ENCODE data around the gene TTF1.

TTF1 gene

GRCh38 chr9:132447902-132448301 is 41.3 kb upstream of the TTF1 start:
- H3K14ac ChIP-seq (ENCODE audit: low read length in 2 of 2): no peak overlapping the region
- H2BK5ac ChIP-seq (ENCODE audit: low read depth, low read length, poor library complexity, severe bottlenecking): no peak overlapping the region
- H3K27me3 ChIP-seq (ENCODE audit: control insufficient read depth in 1 of 2, insufficient read depth in 1 of 2, low read length in 2 of 2): peaks cover 45 to 70% of the 10 kb centered on the region in 2 experiments
- H4K8ac ChIP-seq (ENCODE audit: low read length): no peak overlapping the region
- H2AFZ ChIP-seq (ENCODE audit: low read depth, low read length): no peak overlapping the region
- no peak overlapping the region for H3K4ac ChIP-seq (ENCODE audit: low read depth in 1 of 2, low read length in 2 of 2)
- no peak overlapping the region for H2AK5ac ChIP-seq (ENCODE audit: low read length, severe bottlenecking)
- H3K36me3 ChIP-seq (ENCODE audit: control insufficient read depth in 1 of 2, insufficient read depth in 2 of 2, low read depth in 1 of 2, low read length in 2 of 2): no peaks in the 10 kb centered on the region
- H3K9me3 ChIP-seq (ENCODE audit: control insufficient read depth, low read length): no peaks in the 10 kb centered on the region
- no peak overlapping the region for H3K4me2 ChIP-seq (ENCODE audit: low read length, poor library complexity, severe bottlenecking)
- H3K27ac ChIP-seq (ENCODE audit: low read length, poor library complexity, severe bottlenecking): no peak overlapping the region
- no peak overlapping the region for H2BK120ac ChIP-seq (ENCODE audit: low read depth, low read length)
- no peak overlapping the region for H2BK12ac ChIP-seq (ENCODE audit: low read length in 2 of 2)
- H3K18ac ChIP-seq (ENCODE audit: low read depth in 1 of 2, low read length in 2 of 2): no peak overlapping the region
- H3K4me3 ChIP-seq (ENCODE audit: insufficient read depth in 1 of 2, low read depth in 1 of 2, low read length in 2 of 2): no peak overlapping the region
- no peak overlapping the region for H3K9ac ChIP-seq (ENCODE audit: low read length)
- WGBS: 90% methylated on average over 1 of the region's 4 CpGs
- H4K91ac ChIP-seq (ENCODE audit: low read length): no peak overlapping the region
- H3K23ac ChIP-seq (ENCODE audit: low read length in 2 of 2): no peak overlapping the region
- H2BK15ac ChIP-seq (ENCODE audit: low read depth, poor library complexity, severe bottlenecking): no peak overlapping the region
- H3K79me1 ChIP-seq (replicated peaks; ENCODE audit: low read length, poor library complexity, severe bottlenecking): no peaks in the 10 kb centered on the region
- H3K4me1 ChIP-seq (ENCODE audit: control insufficient read depth, insufficient read depth, low read depth, low read length): peaks cover 2% of the 10 kb centered on the region
- no peak for DNase-seq

DNA sequence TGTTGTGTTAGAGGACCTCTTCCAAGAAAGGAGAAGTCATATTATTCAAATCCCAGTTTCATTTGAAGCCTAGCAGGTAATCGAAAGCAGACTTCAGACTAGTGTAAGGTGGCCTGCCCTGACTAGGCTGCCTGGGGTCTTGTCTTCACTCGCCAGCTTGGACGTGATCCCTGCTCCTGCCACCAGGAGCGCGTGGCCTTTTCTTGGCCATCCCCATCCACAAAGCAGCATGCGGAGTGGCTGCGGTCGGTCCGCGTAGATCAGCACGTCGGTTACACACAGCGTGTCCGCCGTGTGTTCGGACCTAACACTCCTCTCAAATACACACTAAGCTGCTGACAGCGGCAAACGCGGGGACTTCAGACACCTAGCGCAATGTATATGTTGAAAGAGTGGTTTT is 40.7 kb upstream of the TTF1 start:
- H2BK120ac ChIP-seq (ENCODE audit: low read depth, low read length): no peak overlapping the region
- 53% methylated on average over 11 of the region's 20 CpGs for WGBS

GRCh38 chr9:132446887-132447286 is 40.2 kb upstream of the TTF1 start:
- no peaks in the 10 kb centered on the region for H3K36me3 ChIP-seq (ENCODE audit: control insufficient read depth in 1 of 2, insufficient read depth in 2 of 2, low read depth in 1 of 2, low read length in 2 of 2)
- no peak overlapping the region for H4K8ac ChIP-seq (ENCODE audit: low read length)
- H3K4me2 ChIP-seq (ENCODE audit: low read length, poor library complexity, severe bottlenecking): no peak overlapping the region
- no peak for DNase-seq
- no peak overlapping the region for H3K4ac ChIP-seq (ENCODE audit: low read depth in 1 of 2, low read length in 2 of 2)
- H3K18ac ChIP-seq (ENCODE audit: low read depth in 1 of 2, low read length in 2 of 2): no peak overlapping the region
- H2AFZ ChIP-seq (ENCODE audit: low read depth, low read length): no peak overlapping the region
- H4K91ac ChIP-seq (ENCODE audit: low read length): no peak overlapping the region
- H3K4me1 ChIP-seq (ENCODE audit: control insufficient read depth, insufficient read depth, low read depth, low read length): peaks cover 2% of the 10 kb centered on the region
- WGBS: 100% methylated on average over 3 of the region's 3 CpGs
- no peak overlapping the region for H3K23ac ChIP-seq (ENCODE audit: low read length in 2 of 2)
- H3K4me3 ChIP-seq (ENCODE audit: insufficient read depth in 1 of 2, low read depth in 1 of 2, low read length in 2 of 2): no peak overlapping the region
- H3K27ac ChIP-seq (ENCODE audit: low read length, poor library complexity, severe bottlenecking): no peak overlapping the region
- no peak overlapping the region for H2BK120ac ChIP-seq (ENCODE audit: low read depth, low read length)
- no peak overlapping the region for H2BK12ac ChIP-seq (ENCODE audit: low read length in 2 of 2)
- no peak overlapping the region for H3K14ac ChIP-seq (ENCODE audit: low read length in 2 of 2)
- H3K79me1 ChIP-seq (replicated peaks; ENCODE audit: low read length, poor library complexity, severe bottlenecking): no peaks in the 10 kb centered on the region
- no peak overlapping the region for H2BK15ac ChIP-seq (ENCODE audit: low read depth, poor library complexity, severe bottlenecking)
- no peak overlapping the region for H3K9ac ChIP-seq (ENCODE audit: low read length)
- no peaks in the 10 kb centered on the region for H3K9me3 ChIP-seq (ENCODE audit: control insufficient read depth, low read length)
- no peak overlapping the region for H2AK5ac ChIP-seq (ENCODE audit: low read length, severe bottlenecking)
- H3K27me3 ChIP-seq (ENCODE audit: control insufficient read depth in 1 of 2, insufficient read depth in 1 of 2, low read length in 2 of 2): peaks cover 36 to 70% of the 10 kb centered on the region in 2 experiments
- H2BK5ac ChIP-seq (ENCODE audit: low read depth, low read length, poor library complexity, severe bottlenecking): no peak overlapping the region

More for the DNA sequence above, 40.7 kb upstream of the TTF1 start:
- Histone ChIP-seq H3K4me3 (ENCODE audit: insufficient read depth in 1 of 2, low read depth in 1 of 2, low read length in 2 of 2) (no peak overlapping the region), H3K4me1 (ENCODE audit: control insufficient read depth, insufficient read depth, low read depth, low read length) (peaks cover 2% of the 10 kb centered on the region), H3K9me3 (ENCODE audit: control insufficient read depth, low read length) (no peaks in the 10 kb centered on the region), H2BK15ac (ENCODE audit: low read depth, poor library complexity, severe bottlenecking) (no peak overlapping the region), H4K91ac (ENCODE audit: low read length) (no peak overlapping the region), H3K36me3 (ENCODE audit: control insufficient read depth in 1 of 2, insufficient read depth in 2 of 2, low read depth in 1 of 2, low read length in 2 of 2) (no peaks in the 10 kb centered on the region), H3K23ac (ENCODE audit: low read length in 2 of 2) (no peak overlapping the region), H3K4ac (ENCODE audit: low read depth in 1 of 2, low read length in 2 of 2) (no peak overlapping the region), H2AFZ (ENCODE audit: low read depth, low read length) (no peak overlapping the region), H3K79me1 (replicated peaks; ENCODE audit: low read length, poor library complexity, severe bottlenecking) (no peaks in the 10 kb centered on the region), H3K4me2 (ENCODE audit: low read length, poor library complexity, severe bottlenecking) (no peak overlapping the region), H4K8ac (ENCODE audit: low read length) (no peak overlapping the region), H2AK5ac (ENCODE audit: low read length, severe bottlenecking) (no peak overlapping the region), H3K27me3 (ENCODE audit: control insufficient read depth in 1 of 2, insufficient read depth in 1 of 2, low read length in 2 of 2) (peaks cover 39 to 70% of the 10 kb centered on the region in 2 experiments), H2BK5ac (ENCODE audit: low read depth, low read length, poor library complexity, severe bottlenecking) (no peak overlapping the region), H3K9ac (ENCODE audit: low read length) (no peak overlapping the region), H2BK12ac (ENCODE audit: low read length in 2 of 2) (no peak overlapping the region), H3K14ac (ENCODE audit: low read length in 2 of 2) (no peak overlapping the region), H3K18ac (ENCODE audit: low read depth in 1 of 2, low read length in 2 of 2) (no peak overlapping the region), H3K27ac (ENCODE audit: low read length, poor library complexity, severe bottlenecking) (no peak overlapping the region)
- peak; percentile 6 for DNase-seq

GRCh38 chr9:132443951-132444607 is 37.4 kb upstream of the TTF1 start:
- Histone ChIP-seq H3K27me3 (ENCODE audit: control insufficient read depth in 1 of 2, insufficient read depth in 1 of 2, low read length in 2 of 2) (peaks cover 51 to 73% of the 10 kb centered on the region in 2 experiments), H2AFZ (ENCODE audit: low read depth, low read length) (no peak overlapping the region), H3K9ac (ENCODE audit: low read length) (no peak overlapping the region), H2BK5ac (ENCODE audit: low read depth, low read length, poor library complexity, severe bottlenecking) (no peak overlapping the region), H3K14ac (ENCODE audit: low read length in 2 of 2) (no peak overlapping the region), H2BK12ac (ENCODE audit: low read length in 2 of 2) (no peak overlapping the region), H3K23ac (ENCODE audit: low read length in 2 of 2) (no peak overlapping the region), H3K18ac (ENCODE audit: low read depth in 1 of 2, low read length in 2 of 2) (peak overlapping the region in 1 of 2 experiments; percentile 2), H2AK5ac (ENCODE audit: low read length, severe bottlenecking) (no peak overlapping the region), H3K27ac (ENCODE audit: low read length, poor library complexity, severe bottlenecking) (no peak overlapping the region), H3K36me3 (ENCODE audit: control insufficient read depth in 1 of 2, insufficient read depth in 2 of 2, low read depth in 1 of 2, low read length in 2 of 2) (no peaks in the 10 kb centered on the region), H3K79me1 (replicated peaks; ENCODE audit: low read length, poor library complexity, severe bottlenecking) (no peaks in the 10 kb centered on the region), H3K4me3 (ENCODE audit: insufficient read depth in 1 of 2, low read depth in 1 of 2, low read length in 2 of 2) (no peak overlapping the region), H2BK120ac (ENCODE audit: low read depth, low read length) (no peak overlapping the region), H3K4ac (ENCODE audit: low read depth in 1 of 2, low read length in 2 of 2) (no peak overlapping the region), H3K4me2 (ENCODE audit: low read length, poor library complexity, severe bottlenecking) (no peak overlapping the region), H2BK15ac (ENCODE audit: low read depth, poor library complexity, severe bottlenecking) (no peak overlapping the region), H3K4me1 (ENCODE audit: control insufficient read depth, insufficient read depth, low read depth, low read length) (peaks cover 2% of the 10 kb centered on the region), H4K8ac (ENCODE audit: low read length) (no peak overlapping the region), H4K91ac (ENCODE audit: low read length) (no peak overlapping the region), H3K9me3 (ENCODE audit: control insufficient read depth, low read length) (no peaks in the 10 kb centered on the region)
- WGBS: 72% methylated on average over 10 of the region's 10 CpGs
- no peak for DNase-seq

All from mesenchymal stem cell (in vitro differentiated cells and primary cell).